Endothelial cell of umbilical vein (primary cell): Measurements from ENCODE around the gene CPB2.

Source experiments
- CTCF ChIP-seq, 2 donors: IDR thresholded peaks; 1 replicate in 1 of 2; 2 replicates in 1 of 2; pipeline ENCODE4 v1.5.1; 2011; ENCODE audit warnings: low read length in 2 of 2, mild to moderate bottlenecking in 2 of 2, moderate library complexity in 2 of 2, control low read depth in 1 of 2, inconsistent platforms in 1 of 2, low read depth in 1 of 2; ENCODE audit not compliant: insufficient read depth in 1 of 2; ENCODE audit errors: extremely low read depth in 1 of 2
- POLR2A ChIP-seq: IDR thresholded peaks from 2 replicates; pipeline ENCODE4 v1.6.1; 2012; ENCODE audit warnings: low read depth, mild to moderate bottlenecking, control low read depth, low read length
- POLR2AphosphoS5 ChIP-seq: IDR thresholded peaks from 2 replicates; pipeline ENCODE4 v1.6.1; 2012; ENCODE audit warnings: low read depth, mild to moderate bottlenecking, control low read depth, low read length, moderate library complexity; ENCODE audit not compliant: insufficient read depth

- TF ChIP-seq CTCF (IDR thresholded peaks at IDR 0.05; ENCODE audit: extremely low read depth in 1 of 2, insufficient read depth in 1 of 2, low read depth in 1 of 2, low read length in 2 of 2): no peak
- no peak for TF ChIP-seq POLR2A
- TF ChIP-seq POLR2AphosphoS5: no peak
These were observed 94.7 kb downstream of the CPB2 start for GRCh38 chr13:46010148-46010547.
